Measurements from ENCODE around the gene CEP41.

Gene CEP41

DNA sequence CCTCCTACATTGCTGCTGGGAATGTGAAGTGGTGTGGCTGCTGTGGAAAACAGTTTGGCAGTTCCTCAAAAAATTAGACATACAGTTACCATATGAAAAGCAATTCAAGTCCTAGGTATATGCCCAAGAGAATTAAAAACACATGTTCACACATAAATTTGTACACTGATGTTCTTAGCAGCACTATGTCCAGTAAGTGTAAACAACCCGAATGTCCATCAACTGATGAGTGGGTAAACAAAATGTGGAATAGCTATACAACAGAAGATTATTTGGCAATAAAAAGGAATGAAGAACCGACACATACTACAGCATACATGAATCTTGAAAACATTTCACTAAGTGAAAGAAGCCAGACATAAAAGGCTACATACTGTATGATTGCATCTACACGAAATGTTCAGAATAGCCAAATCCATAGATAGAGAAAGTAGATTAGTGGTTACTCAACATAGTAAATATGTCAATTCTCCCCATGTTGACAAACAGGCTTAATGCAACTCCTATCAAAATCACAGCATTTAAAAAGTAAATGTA, 17.2 kb downstream of the CEP41 start:
- no peak for DNase-seq (ENCODE audit: low read depth)
- no peak overlapping the region for H3K4me3 ChIP-seq (ENCODE audit: low read depth, low read length)
- TF ChIP-seq, protein P1, sequence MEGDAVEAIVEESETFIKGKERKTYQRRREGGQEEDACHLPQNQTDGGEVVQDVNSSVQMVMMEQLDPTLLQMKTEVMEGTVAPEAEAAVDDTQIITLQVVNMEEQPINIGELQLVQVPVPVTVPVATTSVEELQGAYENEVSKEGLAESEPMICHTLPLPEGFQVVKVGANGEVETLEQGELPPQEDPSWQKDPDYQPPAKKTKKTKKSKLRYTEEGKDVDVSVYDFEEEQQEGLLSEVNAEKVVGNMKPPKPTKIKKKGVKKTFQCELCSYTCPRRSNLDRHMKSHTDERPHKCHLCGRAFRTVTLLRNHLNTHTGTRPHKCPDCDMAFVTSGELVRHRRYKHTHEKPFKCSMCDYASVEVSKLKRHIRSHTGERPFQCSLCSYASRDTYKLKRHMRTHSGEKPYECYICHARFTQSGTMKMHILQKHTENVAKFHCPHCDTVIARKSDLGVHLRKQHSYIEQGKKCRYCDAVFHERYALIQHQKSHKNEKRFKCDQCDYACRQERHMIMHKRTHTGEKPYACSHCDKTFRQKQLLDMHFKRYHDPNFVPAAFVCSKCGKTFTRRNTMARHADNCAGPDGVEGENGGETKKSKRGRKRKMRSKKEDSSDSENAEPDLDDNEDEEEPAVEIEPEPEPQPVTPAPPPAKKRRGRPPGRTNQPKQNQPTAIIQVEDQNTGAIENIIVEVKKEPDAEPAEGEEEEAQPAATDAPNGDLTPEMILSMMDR (IDR thresholded peaks at IDR 0.05; ENCODE audit: control insufficient read depth, extremely low read depth, insufficient read depth): no peak

GRCh38 chr7:130421684-130422083, 19.1 kb downstream of the CEP41 start:
- H3K4me3 ChIP-seq (ENCODE audit: low read depth, low read length): no peak overlapping the region
- TF ChIP-seq, protein P1 (IDR thresholded peaks at IDR 0.05; ENCODE audit: control insufficient read depth, extremely low read depth, insufficient read depth): no peak
- DNase-seq (ENCODE audit: low read depth): no peak

- TF ChIP-seq, protein P1 (IDR thresholded peaks at IDR 0.05; ENCODE audit: control insufficient read depth, extremely low read depth, insufficient read depth): no peak
- no peak for DNase-seq (ENCODE audit: low read depth)
- H3K4me3 ChIP-seq (ENCODE audit: low read depth, low read length): no peak overlapping the region
These were observed 19.8 kb downstream of the CEP41 start for GRCh38 chr7:130420943-130421578.

- TF ChIP-seq, protein P1 (IDR thresholded peaks at IDR 0.05; ENCODE audit: control insufficient read depth, extremely low read depth, insufficient read depth): no peak
- DNase-seq (ENCODE audit: low read depth): no peak
- no peak overlapping the region for H3K4me3 ChIP-seq (ENCODE audit: low read depth, low read length)
These were observed 21.2 kb downstream of the CEP41 start for GRCh38 chr7:130419658-130420057.

GRCh38 chr7:130418306-130418705, 22.5 kb downstream of the CEP41 start:
- TF ChIP-seq, protein P1 (IDR thresholded peaks at IDR 0.05; ENCODE audit: control insufficient read depth, extremely low read depth, insufficient read depth): no peak
- H3K4me3 ChIP-seq (ENCODE audit: low read depth, low read length): no peak overlapping the region
- no peak for DNase-seq (ENCODE audit: low read depth)

DNA sequence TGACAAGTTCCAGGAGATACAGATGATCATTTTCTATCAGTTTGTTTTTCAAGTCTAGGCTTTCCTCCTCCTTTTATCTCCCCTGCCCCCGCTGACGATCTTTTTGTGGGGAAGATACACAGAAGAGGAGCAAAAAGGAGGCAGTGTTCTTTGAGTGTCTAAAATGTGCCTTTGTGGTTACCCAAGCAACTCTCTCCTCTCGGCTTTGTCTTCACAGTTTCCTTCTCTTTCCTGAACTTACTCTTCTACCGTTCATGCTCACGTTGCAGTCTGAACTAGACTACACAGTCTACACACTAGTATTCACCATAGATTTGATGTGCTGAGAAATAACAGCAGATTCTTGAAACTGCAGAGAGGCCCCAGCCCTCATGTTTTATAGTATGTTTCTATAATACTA, 23.6 kb downstream of the CEP41 start:
- DNase-seq (ENCODE audit: low read depth): no peak
- no peak overlapping the region for H3K4me3 ChIP-seq (ENCODE audit: low read depth, low read length)
- TF ChIP-seq, protein P1 (IDR thresholded peaks at IDR 0.05; ENCODE audit: control insufficient read depth, extremely low read depth, insufficient read depth): no peak

DNA sequence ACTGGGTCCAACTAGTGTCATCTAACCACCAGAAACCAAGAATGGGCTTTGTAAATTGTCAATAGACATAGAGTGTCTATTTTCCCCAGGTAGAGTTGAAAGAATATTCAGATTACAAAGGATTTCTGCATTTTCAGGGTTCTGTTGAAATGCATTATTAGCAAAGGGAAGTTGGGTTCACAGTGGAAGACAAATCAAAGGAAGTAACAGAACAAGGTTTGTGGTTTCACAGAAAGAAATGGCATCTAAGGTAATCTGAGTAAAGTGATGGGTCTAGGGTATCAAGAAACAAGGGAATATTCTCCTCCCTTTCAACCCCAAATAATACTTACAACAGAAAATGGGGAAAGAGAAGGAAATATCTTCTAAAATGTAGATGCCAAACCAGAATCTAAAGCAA, 25.8 kb downstream of the CEP41 start:
- no peak overlapping the region for H3K4me3 ChIP-seq (ENCODE audit: low read depth, low read length)
- TF ChIP-seq, protein P1 (IDR thresholded peaks at IDR 0.05; ENCODE audit: control insufficient read depth, extremely low read depth, insufficient read depth): no peak
- DNase-seq (ENCODE audit: low read depth): no peak
